ENCODE results near the gene WWOX. TPM values are rescaled to one million over a fixed set of nuclear protein-coding genes. Genes with fewer than 3 reads are reported as not detected.

The WWOX gene
- total and polyA plus RNA-seq, 2 donors (not counting 1 experiment from before 2014, with no cell fraction given): 10.5 to 42.3 TPM

GRCh38 chr16:78624366-78624765 is 524.9 kb downstream of the WWOX start:
- no peak overlapping the region for H3K9ac ChIP-seq (ENCODE audit: low read length)
- intact Hi-C loops (cut with micrococcal nuclease): no loop called here
- no peak overlapping the region for H3K27ac Mint-ChIP-seq
- no peaks in the 10 kb centered on the region for H3K79me2 ChIP-seq (ENCODE audit: control insufficient read depth, insufficient read depth, low read length)
- H3K4me3 ChIP-seq (ENCODE audit: control extremely low read depth in 1 of 5, extremely low read depth in 1 of 5, insufficient read depth in 1 of 5, low read depth in 2 of 5, low read length in 4 of 5): no peak overlapping the region
- ATAC-seq (ENCODE audit: low read depth): no peak
- no peak for DNase-seq
- ChIA-PET CTCF (no interaction called here), POLR2A (no interaction called here)
- no peak overlapping the region for H3K4me3 Mint-ChIP-seq
- no peaks in the 10 kb centered on the region for H4K20me1 ChIP-seq (ENCODE audit: control insufficient read depth, insufficient read depth, low read length, poor library complexity, severe bottlenecking)
- H3K4me1 ChIP-seq (ENCODE audit: control insufficient read depth in 2 of 2, insufficient read depth in 2 of 2, low read length in 2 of 2): peaks cover 0 to 4% of the 10 kb centered on the region in 2 donors
- H3K36me3 ChIP-seq (replicated peaks in 1 of 2; ENCODE audit: control extremely low read depth in 1 of 2, control insufficient read depth in 1 of 2, extremely low read depth in 1 of 2, insufficient read depth in 2 of 2, low read length in 1 of 2): no peaks in the 10 kb centered on the region
- WGBS (ENCODE audit: insufficient coverage): 94% methylated on average over 2 of the region's 2 CpGs
- H3K4me1 Mint-ChIP-seq: peaks cover 11% of the 10 kb centered on the region
- H3K9me3 Mint-ChIP-seq (ENCODE audit: insufficient read depth): peaks cover 2% of the 10 kb centered on the region
- no peak overlapping the region for H3K4me2 ChIP-seq (replicated peaks; ENCODE audit: low read depth, low read length, poor library complexity, severe bottlenecking)
- no peak for TF ChIP-seq EZH2 (IDR thresholded peaks at IDR 0.05; ENCODE audit: borderline replicate concordance, insufficient read depth, low read depth, low read length, poor library complexity, severe bottlenecking)
- TF ChIP-seq CTCF (IDR thresholded peaks at IDR 0.05): no peak
- peaks cover 0 to 19% (median 13%) of the 10 kb centered on the region in 3 donors for H3K9me3 ChIP-seq (ENCODE audit: control extremely low read depth in 1 of 3, control insufficient read depth in 2 of 3, insufficient read depth in 1 of 3, low read length in 2 of 3)
- no peaks in the 10 kb centered on the region for H3K27me3 Mint-ChIP-seq
- peaks cover 0 to 3% (median 0%) of the 10 kb centered on the region in 4 experiments for H3K27me3 ChIP-seq (replicated peaks in 1 of 4; ENCODE audit: control extremely low read depth in 1 of 4, control insufficient read depth in 3 of 4, insufficient read depth in 4 of 4, low read length in 3 of 4)
- no peak overlapping the region for H2AFZ ChIP-seq (ENCODE audit: insufficient read depth, low read depth, low read length, poor library complexity, severe bottlenecking)
- no peak overlapping the region for H3K27ac ChIP-seq (ENCODE audit: low read length in 2 of 2)

GRCh38 chr16:78628461-78629045 is 529.1 kb downstream of the WWOX start:
- H3K4me3 ChIP-seq (ENCODE audit: control extremely low read depth in 1 of 5, extremely low read depth in 1 of 5, insufficient read depth in 1 of 5, low read depth in 2 of 5, low read length in 4 of 5): no peak overlapping the region
- Mint-ChIP-seq H3K4me3 (no peak overlapping the region), H3K9me3 (ENCODE audit: insufficient read depth) (peaks cover 12% of the 10 kb centered on the region), H3K4me1 (peaks cover 8% of the 10 kb centered on the region), H3K27ac (no peak overlapping the region), H3K27me3 (no peaks in the 10 kb centered on the region)
- H3K4me1 ChIP-seq (ENCODE audit: control insufficient read depth in 2 of 2, insufficient read depth in 2 of 2, low read length in 2 of 2): peaks cover 0 to 4% of the 10 kb centered on the region in 2 donors
- no peak overlapping the region for H3K4me2 ChIP-seq (replicated peaks; ENCODE audit: low read depth, low read length, poor library complexity, severe bottlenecking)
- POLR2A ChIA-PET: no interaction called here
- H3K9ac ChIP-seq (ENCODE audit: low read length): no peak overlapping the region
- no peaks in the 10 kb centered on the region for H3K36me3 ChIP-seq (replicated peaks in 1 of 2; ENCODE audit: control extremely low read depth in 1 of 2, control insufficient read depth in 1 of 2, extremely low read depth in 1 of 2, insufficient read depth in 2 of 2, low read length in 1 of 2)
- no peaks in the 10 kb centered on the region for H3K27me3 ChIP-seq (replicated peaks in 1 of 4; ENCODE audit: control extremely low read depth in 1 of 4, control insufficient read depth in 3 of 4, insufficient read depth in 4 of 4, low read length in 3 of 4)
- H3K79me2 ChIP-seq (ENCODE audit: control insufficient read depth, insufficient read depth, low read length): no peaks in the 10 kb centered on the region
- no peak overlapping the region for H3K27ac ChIP-seq (ENCODE audit: low read length in 2 of 2)
- CTCF ChIA-PET: interaction anchor here (0.6 kb wide), 1 partner anchor 1749 kb away, joined by 3 read pairs; no protein-coding TSS in a partner anchor
- H2AFZ ChIP-seq (ENCODE audit: insufficient read depth, low read depth, low read length, poor library complexity, severe bottlenecking): no peak overlapping the region
- no peaks in the 10 kb centered on the region for H4K20me1 ChIP-seq (ENCODE audit: control insufficient read depth, insufficient read depth, low read length, poor library complexity, severe bottlenecking)
- TF ChIP-seq EZH2 (IDR thresholded peaks at IDR 0.05; ENCODE audit: borderline replicate concordance, insufficient read depth, low read depth, low read length, poor library complexity, severe bottlenecking): no peak
- TF ChIP-seq CTCF (IDR thresholded peaks at IDR 0.05): no peak
- WGBS (ENCODE audit: insufficient coverage): 100% methylated on average over 2 of the region's 8 CpGs
- DNase-seq (no peak), ATAC-seq (ENCODE audit: low read depth) (no peak)
- intact Hi-C loops (cut with micrococcal nuclease): no loop called here
- H3K9me3 ChIP-seq (ENCODE audit: control extremely low read depth in 1 of 3, control insufficient read depth in 2 of 3, insufficient read depth in 1 of 3, low read length in 2 of 3): peaks cover 0 to 15% (median 13%) of the 10 kb centered on the region in 3 donors
